ENCODE measurements around the gene PKN1.

- TF ChIP-seq CTCF (IDR thresholded peaks at IDR 0.05): no peak
- peak in 1 of 2 donors; percentile 83 for TF ChIP-seq POLR2A (IDR thresholded peaks at IDR 0.05)
These were observed 13.8 kb upstream of the PKN1 start, which contains the start of gene DDX39A for GRCh38 chr19:14419106-14419813.
